Measurements from ENCODE around the gene GADD45B.

GRCh38 chr19:2516727-2517126, 40.8 kb downstream of the GADD45B start:
- TF ChIP-seq CTCF (IDR thresholded peaks at IDR 0.05) (no peak), POLR2A (IDR thresholded peaks at IDR 0.05) (no peak)

All from Peyer's patch (tissue), 4 donors.